GM19468 (cell line): ENCODE measurements around the gene ESAM.

Source experiments
- ATAC-seq: cut with Tn5 transposase; IDR thresholded peaks from one replicate; pipeline ENCODE4 v1.9.1; 2021; ENCODE audit warnings: mild to moderate bottlenecking, moderate library complexity, moderate number of reproducible peaks; ENCODE audit not compliant: unreplicated experiment; ENCODE audit errors: extremely low read depth

The ESAM gene

GRCh38 chr11:124738713-124739478, 23.2 kb downstream of the ESAM start:
- ATAC-seq, result no peak

GRCh38 chr11:124737638-124738305, 24.3 kb downstream of the ESAM start:
- no peak for ATAC-seq

- ATAC-seq, result no peak
These were observed 25.4 kb downstream of the ESAM start for GRCh38 chr11:124736736-124737135.

GRCh38 chr11:124732230-124732629, 29.9 kb downstream of the ESAM start:
- ATAC-seq, result no peak

- ATAC-seq, result no peak
These were observed 32.5 kb downstream of the ESAM start for GRCh38 chr11:124729571-124729970.

DNA sequence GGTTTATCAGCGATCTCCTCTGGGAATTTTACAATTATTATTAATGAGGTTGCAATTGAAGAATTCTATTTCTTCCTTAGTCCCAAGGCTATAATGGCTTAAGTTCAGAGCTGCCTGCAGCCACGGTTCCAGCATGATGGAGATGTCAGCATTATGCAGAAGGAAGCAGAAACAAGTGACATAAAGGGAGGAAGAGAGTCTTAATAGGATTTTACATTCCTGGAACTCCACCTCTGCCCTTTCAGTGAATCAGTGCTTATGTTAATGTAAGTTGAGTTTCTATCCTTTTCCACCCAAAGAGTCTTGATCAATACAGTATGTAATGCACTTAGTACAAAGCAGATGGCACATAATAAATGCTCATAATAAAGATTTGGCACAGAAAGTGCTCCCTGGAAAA, 34.0 kb downstream of the ESAM start:
- ATAC-seq, result no peak

DNA sequence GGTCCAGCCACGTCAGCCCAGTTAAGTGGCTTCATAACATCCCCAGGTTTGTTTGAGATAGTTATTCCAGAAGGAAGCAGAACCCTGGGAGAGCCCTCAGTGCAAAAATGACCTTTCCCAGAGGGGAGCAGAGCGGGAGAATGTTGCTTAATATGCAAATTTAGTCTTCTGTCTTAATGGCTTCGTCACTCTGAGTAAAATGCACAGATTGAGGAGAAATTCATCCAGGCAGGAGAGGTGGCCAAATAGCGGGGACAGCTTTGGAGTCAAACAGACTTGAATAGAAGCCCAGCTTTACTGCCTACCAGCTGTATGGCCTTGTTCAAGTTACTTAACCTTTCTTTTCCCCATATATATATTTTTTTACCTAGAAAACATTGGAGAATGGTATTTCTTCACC, 34.6 kb downstream of the ESAM start:
- ATAC-seq, result no peak

GRCh38 chr11:124725719-124726105, 36.4 kb downstream of the ESAM start:
- no peak for ATAC-seq

GRCh38 chr11:124724979-124725718, 36.9 kb downstream of the ESAM start:
- ATAC-seq, result peak; percentile 90

- ATAC-seq, result no peak
These were observed 39.9 kb downstream of the ESAM start for GRCh38 chr11:124722176-124722575.

GRCh38 chr11:124719534-124719933, 42.6 kb downstream of the ESAM start:
- no peak for ATAC-seq

DNA sequence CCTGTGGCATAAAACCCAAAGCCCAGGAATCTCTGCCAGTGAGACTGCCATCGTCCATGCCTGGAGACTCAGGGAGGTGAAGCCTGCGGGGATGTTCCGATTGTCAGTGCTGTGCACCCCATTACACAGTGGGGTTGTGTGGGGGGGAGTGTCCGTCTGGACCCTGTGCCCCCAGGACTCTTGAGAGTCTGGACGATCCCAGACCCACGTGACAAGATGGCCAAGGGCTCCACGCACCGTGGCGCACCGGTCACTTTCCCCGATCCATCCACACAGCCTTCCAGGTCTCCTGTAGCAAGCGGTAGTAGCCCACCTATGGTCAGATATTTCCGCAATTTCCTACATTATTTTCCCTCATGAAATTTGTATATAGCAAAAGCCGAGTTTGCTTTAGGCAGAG, 43.3 kb downstream of the ESAM start:
- no peak for ATAC-seq

- ATAC-seq, result no peak
These were observed 44.1 kb downstream of the ESAM start for GRCh38 chr11:124717786-124718651.

DNA sequence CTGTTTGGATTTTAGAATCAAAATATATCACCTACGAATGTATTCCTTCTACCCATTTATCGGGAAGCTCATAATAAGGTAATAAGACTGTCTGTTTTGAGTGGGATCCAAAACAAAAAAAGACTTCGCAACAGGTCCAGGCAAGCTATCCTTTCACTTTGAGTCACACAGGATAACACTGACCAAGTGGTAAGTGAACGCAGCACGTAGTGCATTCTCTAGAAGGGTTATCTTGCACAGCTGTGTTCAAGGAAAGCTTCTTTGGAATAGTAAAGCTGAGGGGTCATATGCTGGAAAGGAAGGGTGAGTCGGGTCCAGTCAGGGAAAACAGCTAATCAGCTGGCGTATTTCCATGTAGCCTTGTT, 44.7 kb downstream of the ESAM start:
- no peak for ATAC-seq

DNA sequence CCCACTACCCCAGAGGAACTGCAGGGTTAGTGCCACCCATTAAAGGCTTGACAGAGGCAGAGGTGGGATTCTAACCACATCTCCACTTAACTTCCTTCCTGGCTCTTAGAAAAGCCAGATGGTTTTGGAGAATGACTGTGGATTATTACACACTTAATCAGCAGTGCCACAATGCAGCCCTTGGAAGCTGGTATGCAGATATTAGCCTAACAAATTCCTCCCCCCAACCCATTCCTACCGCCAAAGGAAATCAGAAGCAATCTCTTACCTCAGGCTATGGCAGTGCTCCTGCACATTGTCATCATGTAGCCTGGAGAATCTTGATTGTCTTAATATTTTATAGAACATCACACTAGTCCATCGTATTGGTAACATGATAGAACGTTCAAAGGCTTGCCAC, 45.5 kb downstream of the ESAM start:
- ATAC-seq, result no peak

GRCh38 chr11:124712392-124712791, 49.7 kb downstream of the ESAM start:
- no peak for ATAC-seq

DNA sequence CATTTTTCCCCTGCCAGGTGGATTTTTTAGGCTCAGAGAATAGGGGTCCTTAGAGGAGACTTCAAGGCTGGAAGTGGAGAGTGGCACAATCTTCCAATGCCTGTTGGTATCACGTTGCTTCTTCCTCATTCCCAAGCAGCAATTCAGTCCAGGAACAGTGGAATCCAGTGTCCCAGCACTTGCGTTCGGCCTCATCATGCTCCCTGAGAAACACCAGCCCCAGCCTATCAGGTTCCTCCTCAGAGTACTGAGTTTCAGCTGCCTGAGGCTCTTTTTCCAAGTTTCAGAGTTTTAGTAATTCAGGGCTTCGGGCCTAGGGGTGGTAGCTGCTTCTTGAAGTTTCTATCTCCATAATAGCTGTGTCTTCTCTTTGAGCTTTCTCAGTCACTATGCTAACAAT, 54.3 kb downstream of the ESAM start:
- ATAC-seq, result no peak
